Mammary epithelial cell (primary cell): ENCODE measurements around the gene LHFPL3.

Experiments used
- EZH2 ChIP-seq: IDR thresholded peaks from 2 replicates; pipeline ENCODE4 v1.6.1; 2012; ENCODE audit warnings: low read length, inconsistent platforms, borderline replicate concordance
- TF ChIP-seq, protein P1 (sequence below), 2 donors: IDR thresholded peaks in 1 of 2; conservative IDR thresholded peaks in 1 of 2; 2 replicates each; pipeline ENCODE4 v1.5.1; 2011 to 2012; ENCODE audit warnings: inconsistent platforms in 2 of 2, low read length in 2 of 2, mild to moderate bottlenecking in 2 of 2, control low read depth in 1 of 2, low read depth in 1 of 2; ENCODE audit not compliant: insufficient read depth in 1 of 2; ENCODE audit errors: extremely low read depth in 1 of 2

DNA sequence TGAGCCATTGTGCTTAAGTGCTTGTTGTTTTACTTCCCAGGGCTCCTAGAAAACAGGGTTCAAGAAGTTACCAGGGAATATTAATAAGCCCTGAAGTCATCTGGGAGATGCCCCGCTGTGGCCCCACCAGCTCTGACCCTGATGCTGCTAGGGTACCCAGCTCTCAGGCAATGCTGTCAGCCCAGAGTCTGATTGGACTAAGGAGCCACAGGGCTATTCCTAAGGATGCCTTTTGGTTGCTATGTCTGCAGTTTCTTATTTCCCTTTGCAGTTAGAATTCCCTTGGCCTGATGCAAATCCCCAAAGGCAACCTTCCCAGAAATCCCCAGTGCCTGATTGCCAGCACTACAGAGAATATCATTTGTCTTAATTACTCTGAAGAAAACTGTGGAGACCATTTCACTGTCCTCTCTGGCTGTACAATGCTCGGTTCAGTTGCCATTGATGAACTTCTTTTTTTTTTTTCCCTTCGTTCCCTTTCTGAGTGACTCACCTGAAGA lies 448.9 kb downstream of the LHFPL3 start:
- TF ChIP-seq, protein P1, sequence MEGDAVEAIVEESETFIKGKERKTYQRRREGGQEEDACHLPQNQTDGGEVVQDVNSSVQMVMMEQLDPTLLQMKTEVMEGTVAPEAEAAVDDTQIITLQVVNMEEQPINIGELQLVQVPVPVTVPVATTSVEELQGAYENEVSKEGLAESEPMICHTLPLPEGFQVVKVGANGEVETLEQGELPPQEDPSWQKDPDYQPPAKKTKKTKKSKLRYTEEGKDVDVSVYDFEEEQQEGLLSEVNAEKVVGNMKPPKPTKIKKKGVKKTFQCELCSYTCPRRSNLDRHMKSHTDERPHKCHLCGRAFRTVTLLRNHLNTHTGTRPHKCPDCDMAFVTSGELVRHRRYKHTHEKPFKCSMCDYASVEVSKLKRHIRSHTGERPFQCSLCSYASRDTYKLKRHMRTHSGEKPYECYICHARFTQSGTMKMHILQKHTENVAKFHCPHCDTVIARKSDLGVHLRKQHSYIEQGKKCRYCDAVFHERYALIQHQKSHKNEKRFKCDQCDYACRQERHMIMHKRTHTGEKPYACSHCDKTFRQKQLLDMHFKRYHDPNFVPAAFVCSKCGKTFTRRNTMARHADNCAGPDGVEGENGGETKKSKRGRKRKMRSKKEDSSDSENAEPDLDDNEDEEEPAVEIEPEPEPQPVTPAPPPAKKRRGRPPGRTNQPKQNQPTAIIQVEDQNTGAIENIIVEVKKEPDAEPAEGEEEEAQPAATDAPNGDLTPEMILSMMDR (conservative IDR thresholded peaks at IDR 0.05 in 1 of 2, IDR thresholded peaks at IDR 0.05 in 1 of 2; ENCODE audit: extremely low read depth in 1 of 2, insufficient read depth in 1 of 2, low read depth in 1 of 2, low read length in 2 of 2): no peak
- no peak for TF ChIP-seq EZH2
